ENCODE measurements around the gene ZFP64.

- TF ChIP-seq CTCF (IDR thresholded peaks at IDR 0.05), result no peak
- TF ChIP-seq POLR2A (IDR thresholded peaks at IDR 0.05), result no peak
Observed at GRCh38 chr20:52103913-52104545, 87.5 kb downstream of the ZFP64 start.

Data from body of pancreas (tissue), 4 donors.